H9 (cell line): ENCODE measurements around the gene DYRK4. TPM values are rescaled to one million over a fixed set of nuclear protein-coding genes. Genes with fewer than 3 reads are reported as not detected.

Source experiments
- DNase-seq: peaks from one replicate; pipeline ENCODE4 v3.0.0-alpha.2; 2017
- H2AFZ ChIP-seq: one replicate; pipeline ENCODE4 v1.6.1; 2013; ENCODE audit warnings: mild to moderate bottlenecking, low read length, control low read depth, moderate library complexity
- H2AK5ac ChIP-seq: 2 replicates; pipeline ENCODE4 v1.6.1; 2013; ENCODE audit warnings: low read length, control low read depth, mixed read lengths; ENCODE audit not compliant: insufficient read length
- H2BK120ac ChIP-seq: one replicate; pipeline ENCODE4 v1.6.1; 2013; ENCODE audit warnings: low read depth, mild to moderate bottlenecking, low read length, control low read depth, inconsistent platforms; ENCODE audit not compliant: poor library complexity, severe bottlenecking
- H2BK12ac ChIP-seq: 2 replicates; pipeline ENCODE4 v1.6.1; 2013; ENCODE audit warnings: low read length, control low read depth, mixed read lengths, low read depth; ENCODE audit not compliant: insufficient read length
- H2BK15ac ChIP-seq: 2 replicates; pipeline ENCODE4 v1.6.1; 2013; ENCODE audit warnings: low read depth, low read length, control low read depth
- H2BK20ac ChIP-seq: one replicate; pipeline ENCODE4 v1.6.1; 2013; ENCODE audit warnings: low read depth, mild to moderate bottlenecking, low read length, control low read depth, inconsistent platforms; ENCODE audit not compliant: poor library complexity, severe bottlenecking
- H2BK5ac ChIP-seq: 2 replicates; pipeline ENCODE4 v1.6.1; 2013; ENCODE audit warnings: low read length, control low read depth, mixed read lengths; ENCODE audit not compliant: insufficient read length
- H3K14ac ChIP-seq: 2 replicates; pipeline ENCODE4 v1.6.1; 2013; ENCODE audit warnings: low read length, control low read depth; ENCODE audit not compliant: insufficient read depth
- H3K18ac ChIP-seq: 2 replicates; pipeline ENCODE4 v1.6.1; 2013; ENCODE audit warnings: low read depth, mild to moderate bottlenecking, mixed read lengths, low read length, control low read depth; ENCODE audit not compliant: insufficient read length
- H3K23ac ChIP-seq: 2 replicates; pipeline ENCODE4 v1.6.1; 2013; ENCODE audit warnings: low read length, control low read depth, mixed read lengths, low read depth; ENCODE audit not compliant: insufficient read length
- H3K23me2 ChIP-seq: 2 replicates; pipeline ENCODE4 v1.6.1; 2013; ENCODE audit warnings: low read depth, mild to moderate bottlenecking, mixed read lengths, low read length, control low read depth; ENCODE audit not compliant: insufficient read length, poor library complexity, severe bottlenecking
- H3K27ac ChIP-seq: 2 replicates; pipeline ENCODE4 v1.5.1; 2013; ENCODE audit warnings: low read length, control low read depth, mixed read lengths, low read depth; ENCODE audit not compliant: insufficient read length
- H3K27me3 ChIP-seq: 2 replicates; pipeline ENCODE4 v1.6.1; 2013; ENCODE audit warnings: low read length, control low read depth, inconsistent platforms; ENCODE audit not compliant: insufficient read depth
- H3K4ac ChIP-seq: 2 replicates; pipeline ENCODE4 v1.6.1; 2013; ENCODE audit warnings: low read depth, mild to moderate bottlenecking, control low read depth, inconsistent platforms, low read length, moderate library complexity
- H3K4me1 ChIP-seq: 2 replicates; pipeline ENCODE4 v1.6.1; 2013; ENCODE audit warnings: low read length, control low read depth, inconsistent platforms; ENCODE audit not compliant: insufficient read depth
- H3K4me2 ChIP-seq: 2 replicates; pipeline ENCODE4 v1.6.1; 2013; ENCODE audit warnings: low read length, control low read depth, mixed read lengths; ENCODE audit not compliant: insufficient read length, insufficient read depth
- H3K56ac ChIP-seq: 2 replicates; pipeline ENCODE4 v1.6.1; 2013; ENCODE audit warnings: low read depth, mild to moderate bottlenecking, mixed read lengths, low read length, control low read depth; ENCODE audit not compliant: insufficient read length
- H3K79me1 ChIP-seq: 2 replicates; pipeline ENCODE4 v1.6.1; 2013; ENCODE audit warnings: low read depth, mild to moderate bottlenecking, moderate library complexity, low read length, control low read depth, inconsistent platforms; ENCODE audit not compliant: insufficient read depth, poor library complexity, severe bottlenecking
- H3K79me2 ChIP-seq: 2 replicates; pipeline ENCODE4 v1.6.1; 2013; ENCODE audit warnings: low read length, control low read depth, inconsistent platforms; ENCODE audit not compliant: insufficient read depth
- H3K9ac ChIP-seq: 2 replicates; pipeline ENCODE4 v1.6.1; 2013; ENCODE audit warnings: low read length, control low read depth, mixed read lengths; ENCODE audit not compliant: insufficient read length; ENCODE audit errors: extremely low read depth
- H3K9me3 ChIP-seq: one replicate; pipeline ENCODE4 v1.6.1; 2013; ENCODE audit warnings: low read depth, low read length, inconsistent platforms; ENCODE audit not compliant: control insufficient read depth
- H3T11ph ChIP-seq: one replicate; pipeline ENCODE4 v1.6.1; 2013; ENCODE audit warnings: mild to moderate bottlenecking, low read length, control low read depth, inconsistent platforms
- H4K20me1 ChIP-seq: one replicate; pipeline ENCODE4 v1.6.1; 2013; ENCODE audit not compliant: control insufficient read depth, insufficient read length, insufficient read depth
- H4K5ac ChIP-seq: 2 replicates; pipeline ENCODE4 v1.6.1; 2013; ENCODE audit warnings: low read depth, mild to moderate bottlenecking, mixed read lengths, low read length, control low read depth; ENCODE audit not compliant: insufficient read length
- H4K8ac ChIP-seq: replicated peaks from 2 replicates; pipeline ENCODE4 v1.6.1; 2013; ENCODE audit warnings: low read length, control low read depth, mixed read lengths, low read depth; ENCODE audit not compliant: insufficient read length
- H4K91ac ChIP-seq: 2 replicates; pipeline ENCODE4 v1.6.1; 2013; ENCODE audit warnings: low read depth, mild to moderate bottlenecking, moderate library complexity, mixed read lengths, low read length, control low read depth; ENCODE audit not compliant: insufficient read length
- H3K27ac Mint-ChIP-seq, 3 experiments: 2 replicates in 2 of 3; 3 replicates in 1 of 3; pipeline ENCODE4 v1.8.0; 2020 to 2021; ENCODE audit warnings: mixed read lengths in 3 of 3, mild to moderate bottlenecking in 1 of 3, moderate library complexity in 1 of 3
- H3K27me3 Mint-ChIP-seq: 2 replicates; pipeline ENCODE4 v1.8.0; 2021; ENCODE audit warnings: low read depth, mild to moderate bottlenecking, moderate library complexity, mixed read lengths
- H3K36me3 Mint-ChIP-seq, 3 experiments: 2 replicates in 2 of 3; 3 replicates in 1 of 3; pipeline ENCODE4 v1.8.0; 2020 to 2021; ENCODE audit warnings: low read depth in 3 of 3, mixed read lengths in 3 of 3; ENCODE audit not compliant: insufficient read depth in 1 of 3
- H3K4me1 Mint-ChIP-seq, 2 experiments: 2 replicates each; pipeline ENCODE4 v1.8.0; 2020; ENCODE audit warnings: mixed read lengths in 2 of 2
- H3K4me3 Mint-ChIP-seq, 2 experiments: 2 replicates in 1 of 2; 3 replicates in 1 of 2; pipeline ENCODE4 v1.8.0; 2020 to 2021; ENCODE audit warnings: mild to moderate bottlenecking in 2 of 2, mixed read lengths in 2 of 2, moderate library complexity in 1 of 2
- H3K9me3 Mint-ChIP-seq, 2 experiments: 2 replicates in 1 of 2; 3 replicates in 1 of 2; pipeline ENCODE4 v1.8.0; 2020; ENCODE audit warnings: mild to moderate bottlenecking in 2 of 2, mixed read lengths in 2 of 2, moderate library complexity in 1 of 2
- CTCF ChIP-seq: fragments of 200-600 bp; sonication (generic); conservative IDR thresholded peaks from 3 replicates; pipeline ENCODE4 v1.8.0; 2021; ENCODE audit warnings: antibody characterized with exemption, mild to moderate bottlenecking
- WGBS: extraction: QIAGEN DNeasy Blood & Tissue Kit; methylation state at CpG from one replicate; pipeline ENCODE4 v1.1.7; 2013; ENCODE audit warnings: missing lambda C conversion rate, low lambda C conversion rate, mixed read lengths; ENCODE audit not compliant: insufficient read length; ENCODE audit errors: extremely low coverage; 5-methylcytosine and 5-hydroxymethylcytosine counted together
- total RNA-seq: library from RNA; stranded (reverse); gene quantifications from 2 replicates; pipeline ENCODE4 v1.2.1, GENCODE V29; 2021

Gene DYRK4
- total RNA-seq, 1 experiment from 2014 or later: 15.5 TPM

GRCh38 chr12:4610481-4610880 lies 48.5 kb downstream of the DYRK4 start:
- H3K4me1 Mint-ChIP-seq: peaks cover 0 to 12% of the 10 kb centered on the region in 2 experiments; a peak in 2 of 4 replicates
- H3K4ac ChIP-seq: no peak overlapping the region
- H3K27me3 Mint-ChIP-seq: no peaks in the 10 kb centered on the region
- no peaks in the 10 kb centered on the region for H3K27me3 ChIP-seq
- no peak overlapping the region for H2BK5ac ChIP-seq
- H3K4me1 ChIP-seq: peaks cover 2% of the 10 kb centered on the region; the same call in 1 of the 2 replicates
- no peaks in the 10 kb centered on the region for H3K79me1 ChIP-seq
- H4K8ac ChIP-seq: no peak overlapping the region
- no peak for DNase-seq
- H2AFZ ChIP-seq: no peak overlapping the region
- no peak overlapping the region for H3T11ph ChIP-seq
- no peak overlapping the region for H3K18ac ChIP-seq
- H4K91ac ChIP-seq: no peak overlapping the region
- no peak overlapping the region for H2BK12ac ChIP-seq
- H2BK120ac ChIP-seq: no peak overlapping the region
- H3K4me2 ChIP-seq: no peak overlapping the region
- H3K4me3 Mint-ChIP-seq: no peak overlapping the region
- no peak overlapping the region for H2AK5ac ChIP-seq
- no peaks in the 10 kb centered on the region for H3K79me2 ChIP-seq
- peaks cover 0 to 19% (median 16%) of the 10 kb centered on the region in 3 experiments; a peak in 5 of 7 replicates for H3K36me3 Mint-ChIP-seq
- no peak overlapping the region for H4K5ac ChIP-seq
- no peak for TF ChIP-seq CTCF
- H4K20me1 ChIP-seq: no peaks in the 10 kb centered on the region
- no peak overlapping the region for H3K14ac ChIP-seq
- H3K23ac ChIP-seq: no peak overlapping the region
- no peak overlapping the region for H3K56ac ChIP-seq
- H2BK20ac ChIP-seq: no peak overlapping the region
- H3K9me3 Mint-ChIP-seq: no peaks in the 10 kb centered on the region
- H3K27ac ChIP-seq: no peak overlapping the region
- no peaks in the 10 kb centered on the region for H3K23me2 ChIP-seq
- H3K9me3 ChIP-seq: no peaks in the 10 kb centered on the region
- H3K27ac Mint-ChIP-seq: peak overlapping the region in 1 of 3 experiments; percentile 59; a peak in 5 of 7 replicates
- no peak overlapping the region for H2BK15ac ChIP-seq
- WGBS: no CpG with 5 or more reads among the region's 4 CpGs
- H3K9ac ChIP-seq: no peak overlapping the region
